Trophoblast cell (in vitro differentiated cells and primary cell): Measurements from ENCODE around the gene KDM5B.

Experiments
- DNase-seq, 2 donors: peaks; one replicate each; pipeline ENCODE4 v3.0.0-alpha.2; 2016
- H2AFZ ChIP-seq: 2 replicates; pipeline ENCODE4 v1.6.1; 2013; ENCODE audit warnings: low read length, moderate library complexity, mild to moderate bottlenecking; ENCODE audit not compliant: insufficient read depth, poor library complexity
- H2AK5ac ChIP-seq: 2 replicates; pipeline ENCODE4 v1.6.1; 2013; ENCODE audit warnings: mild to moderate bottlenecking, low read length
- H2BK120ac ChIP-seq: 2 replicates; pipeline ENCODE4 v1.6.1; 2013; ENCODE audit warnings: low read length, mild to moderate bottlenecking, moderate library complexity; ENCODE audit not compliant: insufficient read depth, poor library complexity
- H2BK12ac ChIP-seq: 2 replicates; pipeline ENCODE4 v1.6.1; 2013; ENCODE audit warnings: mild to moderate bottlenecking, low read length, moderate library complexity
- H2BK5ac ChIP-seq: 2 replicates; pipeline ENCODE4 v1.6.1; 2013; ENCODE audit warnings: low read length, low read depth, moderate library complexity, mild to moderate bottlenecking; ENCODE audit not compliant: poor library complexity
- H3K14ac ChIP-seq: 2 replicates; pipeline ENCODE4 v1.6.1; 2013; ENCODE audit warnings: mild to moderate bottlenecking, low read length
- H3K18ac ChIP-seq: 2 replicates; pipeline ENCODE4 v1.6.1; 2013; ENCODE audit warnings: mild to moderate bottlenecking, low read length
- H3K23ac ChIP-seq: 2 replicates; pipeline ENCODE4 v1.6.1; 2013; ENCODE audit warnings: low read length
- H3K27ac ChIP-seq: 2 replicates; pipeline ENCODE4 v1.5.1; 2013; ENCODE audit warnings: low read depth, mild to moderate bottlenecking, inconsistent platforms, low read length, moderate library complexity
- H3K27me3 ChIP-seq: 2 replicates; pipeline ENCODE4 v1.6.1; 2013; ENCODE audit warnings: inconsistent platforms, mild to moderate bottlenecking, low read length, moderate library complexity; ENCODE audit not compliant: insufficient read depth
- H3K36me3 ChIP-seq, 2 experiments: 1 replicate in 1 of 2; 2 replicates in 1 of 2; pipeline ENCODE4 v1.6.1; 2013; ENCODE audit warnings: low read length in 2 of 2, mild to moderate bottlenecking in 2 of 2, moderate library complexity in 1 of 2; ENCODE audit not compliant: insufficient read depth in 2 of 2, control insufficient read depth in 1 of 2
- H3K4ac ChIP-seq: 2 replicates; pipeline ENCODE4 v1.6.1; 2013; ENCODE audit warnings: low read depth, mild to moderate bottlenecking, low read length, moderate library complexity
- H3K4me1 ChIP-seq, 2 experiments: 1 replicate in 1 of 2; 2 replicates in 1 of 2; pipeline ENCODE4 v1.6.1; 2013; ENCODE audit warnings: low read length in 2 of 2, mild to moderate bottlenecking in 2 of 2, moderate library complexity in 1 of 2; ENCODE audit not compliant: insufficient read depth in 2 of 2, control insufficient read depth in 1 of 2
- H3K4me2 ChIP-seq: 2 replicates; pipeline ENCODE4 v1.6.1; 2013; ENCODE audit warnings: inconsistent platforms, mild to moderate bottlenecking, low read length, moderate library complexity
- H3K4me3 ChIP-seq: 2 replicates; pipeline ENCODE4 v1.5.1; 2013; ENCODE audit warnings: mild to moderate bottlenecking, low read depth, low read length, inconsistent platforms
- H3K79me1 ChIP-seq: one replicate; pipeline ENCODE4 v1.6.1; 2013; ENCODE audit warnings: low read length
- H3K79me2 ChIP-seq: 2 replicates; pipeline ENCODE4 v1.6.1; 2013; ENCODE audit warnings: low read length, mild to moderate bottlenecking; ENCODE audit not compliant: control insufficient read depth, insufficient read depth, poor library complexity
- H3K9ac ChIP-seq: 2 replicates; pipeline ENCODE4 v1.6.1; 2013; ENCODE audit warnings: mild to moderate bottlenecking, low read length
- H3K9me3 ChIP-seq: 2 replicates; pipeline ENCODE4 v1.6.1; 2013; ENCODE audit warnings: low read depth, mild to moderate bottlenecking, control low read depth, inconsistent platforms, low read length; ENCODE audit not compliant: insufficient read depth
- H4K12ac ChIP-seq: 2 replicates; pipeline ENCODE4 v1.6.1; 2013; ENCODE audit warnings: low read depth, mild to moderate bottlenecking, low read length, moderate library complexity
- H4K8ac ChIP-seq: 2 replicates; pipeline ENCODE4 v1.6.1; 2013; ENCODE audit warnings: low read depth, mild to moderate bottlenecking, low read length, moderate library complexity
- H4K91ac ChIP-seq: one replicate; pipeline ENCODE4 v1.6.1; 2013; ENCODE audit warnings: low read depth, mild to moderate bottlenecking, low read length, moderate library complexity
- WGBS: extraction: QIAGEN DNeasy Blood & Tissue Kit; methylation state at CpG from one replicate; pipeline ENCODE4 v1.1.7; 2013; ENCODE audit warnings: missing lambda C conversion rate; ENCODE audit not compliant: insufficient read length, insufficient coverage; ENCODE audit errors: extremely low coverage; 5-methylcytosine and 5-hydroxymethylcytosine counted together

Gene KDM5B

DNA sequence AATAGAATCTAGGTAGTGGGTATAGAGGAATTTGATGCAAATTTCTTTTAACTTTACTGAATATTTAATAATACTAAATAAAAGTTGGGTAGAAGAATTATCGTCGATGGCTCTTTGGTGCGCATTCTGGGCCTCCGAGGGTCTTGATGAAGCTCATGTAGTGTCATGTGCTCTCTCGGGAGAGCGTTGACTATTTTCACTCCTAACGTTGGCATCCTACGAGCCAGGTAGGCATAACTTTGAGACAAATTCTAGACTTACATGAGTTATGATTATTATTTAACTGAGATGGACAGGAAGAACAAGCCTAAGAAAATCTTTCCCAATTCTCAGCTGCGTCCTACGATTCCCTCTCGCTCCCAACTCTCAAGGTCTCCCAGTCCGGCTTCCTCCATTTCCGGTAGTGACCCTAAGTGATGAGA lies 2.0 kb upstream of the KDM5B start:
- Histone ChIP-seq H3K4me3 (peak overlapping the region; percentile 57), H2AK5ac (no peak overlapping the region), H2BK120ac (peak overlapping the region; percentile 41), H4K8ac (peak overlapping the region; percentile 83), H3K36me3 (no peaks in the 10 kb centered on the region), H2BK5ac (peak overlapping the region; percentile 21), H2AFZ (peak overlapping the region; percentile 96), H3K4me1 (peaks cover 19 to 27% of the 10 kb centered on the region in 2 experiments), H3K4ac (no peak overlapping the region), H3K4me2 (peak overlapping the region; percentile 60), H3K79me1 (peaks cover 38% of the 10 kb centered on the region), H3K27ac (peak overlapping the region; percentile 12), H3K9ac (no peak overlapping the region), H3K9me3 (peaks cover 2% of the 10 kb centered on the region), H3K27me3 (no peaks in the 10 kb centered on the region), H4K91ac (peak overlapping the region; percentile 76), H3K14ac (peak overlapping the region; percentile 46), H4K12ac (peak overlapping the region; percentile 59), H3K79me2 (peaks cover 30% of the 10 kb centered on the region), H2BK12ac (no peak overlapping the region), H3K23ac (no peak overlapping the region), H3K18ac (peak overlapping the region; percentile 79)
- no peak for DNase-seq
- no CpG with 5 or more reads among the region's 13 CpGs for WGBS

- Histone ChIP-seq H3K18ac (no peak overlapping the region), H3K23ac (no peak overlapping the region), H3K27ac (no peak overlapping the region), H3K79me2 (peaks cover 30% of the 10 kb centered on the region), H2BK120ac (no peak overlapping the region), H3K4ac (no peak overlapping the region), H3K79me1 (peaks cover 37% of the 10 kb centered on the region), H3K27me3 (no peaks in the 10 kb centered on the region), H3K4me3 (no peak overlapping the region), H4K12ac (no peak overlapping the region), H2BK5ac (no peak overlapping the region), H3K9me3 (peaks cover 2% of the 10 kb centered on the region), H4K8ac (no peak overlapping the region), H2BK12ac (peak overlapping the region; percentile 52), H4K91ac (peak overlapping the region; percentile 41), H2AFZ (no peak overlapping the region), H3K9ac (no peak overlapping the region), H3K4me2 (peak overlapping the region; percentile 29), H3K14ac (no peak overlapping the region), H2AK5ac (no peak overlapping the region), H3K4me1 (peaks cover 19 to 25% of the 10 kb centered on the region in 2 experiments), H3K36me3 (no peaks in the 10 kb centered on the region)
- no CpG with 5 or more reads among the region's 15 CpGs for WGBS
- DNase-seq, result no peak
Observed at GRCh38 chr1:202809597-202810159, 1.5 kb upstream of the KDM5B start.

DNA sequence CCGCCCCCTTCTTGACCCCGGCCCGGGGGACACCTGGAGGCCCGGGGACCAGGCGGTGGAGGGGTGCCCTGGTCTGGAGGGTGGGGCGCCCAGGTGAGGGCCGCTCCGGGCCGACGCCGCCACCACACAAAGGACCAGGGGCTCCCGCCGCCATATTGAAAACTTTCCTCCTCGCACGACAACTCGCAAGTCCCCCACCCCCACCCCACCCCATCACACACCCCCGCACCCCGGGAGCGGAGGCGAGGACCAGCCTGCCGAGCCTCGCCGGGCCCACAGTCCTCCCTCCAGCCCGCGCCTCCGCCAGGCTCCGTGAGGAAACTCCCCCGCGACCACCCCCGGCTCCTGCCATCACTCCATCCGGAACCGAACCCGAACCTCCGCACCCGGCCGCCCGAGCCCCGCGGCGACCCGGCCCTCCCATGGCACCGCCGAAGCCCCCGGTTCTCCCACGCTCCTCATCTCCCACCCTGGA lies 733 bp downstream of the KDM5B start:
- Histone ChIP-seq H3K23ac (no peak overlapping the region), H2BK12ac (no peak overlapping the region), H3K4me3 (peak overlapping the region; percentile 97), H3K4ac (peak overlapping the region; percentile 100), H3K27ac (peak overlapping the region; percentile 81), H4K91ac (peak overlapping the region; percentile 99), H3K4me1 (peaks cover 15 to 24% of the 10 kb centered on the region in 2 experiments), H4K8ac (peak overlapping the region; percentile 91), H3K18ac (peak overlapping the region; percentile 94), H2AK5ac (peak overlapping the region; percentile 91), H2AFZ (peak overlapping the region; percentile 52), H3K9ac (peak overlapping the region; percentile 99), H3K79me2 (peaks cover 35% of the 10 kb centered on the region), H3K79me1 (peaks cover 34% of the 10 kb centered on the region), H3K4me2 (peak overlapping the region; percentile 85), H4K12ac (peak overlapping the region; percentile 98), H3K14ac (peak overlapping the region; percentile 97), H3K9me3 (peaks cover 2% of the 10 kb centered on the region), H2BK5ac (peak overlapping the region; percentile 96), H3K27me3 (no peaks in the 10 kb centered on the region), H2BK120ac (peak overlapping the region; percentile 98), H3K36me3 (no peaks in the 10 kb centered on the region)
- DNase-seq, result no peak
- no CpG with 5 or more reads among the region's 45 CpGs for WGBS

GRCh38 chr1:202806845-202807450 lies 1.3 kb downstream of the KDM5B start:
- H3K14ac ChIP-seq, result peak overlapping the region; percentile 87
- H3K9me3 ChIP-seq, result peaks cover 2% of the 10 kb centered on the region
- peak overlapping the region; percentile 85 for H3K4me2 ChIP-seq
- no peak overlapping the region for H2BK12ac ChIP-seq
- WGBS, result no CpG with 5 or more reads among the region's 51 CpGs
- peaks cover 30% of the 10 kb centered on the region for H3K79me1 ChIP-seq
- peak overlapping the region; percentile 97 for H3K4me3 ChIP-seq
- no peak overlapping the region for H2AFZ ChIP-seq
- peaks cover 9 to 18% of the 10 kb centered on the region in 2 experiments for H3K4me1 ChIP-seq
- H3K4ac ChIP-seq, result peak overlapping the region; percentile 100
- no peaks in the 10 kb centered on the region for H3K36me3 ChIP-seq
- peaks cover 36% of the 10 kb centered on the region for H3K79me2 ChIP-seq
- H3K27ac ChIP-seq, result peak overlapping the region; percentile 36
- peak overlapping the region; percentile 88 for H4K12ac ChIP-seq
- H3K18ac ChIP-seq, result peak overlapping the region; percentile 64
- H2BK5ac ChIP-seq, result peak overlapping the region; percentile 73
- H4K91ac ChIP-seq, result peak overlapping the region; percentile 99
- H4K8ac ChIP-seq, result peak overlapping the region; percentile 91
- peak overlapping the region; percentile 9 for H2AK5ac ChIP-seq
- no peaks in the 10 kb centered on the region for H3K27me3 ChIP-seq
- H3K9ac ChIP-seq, result peak overlapping the region; percentile 99
- no peak overlapping the region for H3K23ac ChIP-seq
- peak overlapping the region; percentile 12 for H2BK120ac ChIP-seq
- DNase-seq, result peak in 1 of 2 donors; percentile 33
